Measurements from ENCODE around the gene NCKAP5.

DNA sequence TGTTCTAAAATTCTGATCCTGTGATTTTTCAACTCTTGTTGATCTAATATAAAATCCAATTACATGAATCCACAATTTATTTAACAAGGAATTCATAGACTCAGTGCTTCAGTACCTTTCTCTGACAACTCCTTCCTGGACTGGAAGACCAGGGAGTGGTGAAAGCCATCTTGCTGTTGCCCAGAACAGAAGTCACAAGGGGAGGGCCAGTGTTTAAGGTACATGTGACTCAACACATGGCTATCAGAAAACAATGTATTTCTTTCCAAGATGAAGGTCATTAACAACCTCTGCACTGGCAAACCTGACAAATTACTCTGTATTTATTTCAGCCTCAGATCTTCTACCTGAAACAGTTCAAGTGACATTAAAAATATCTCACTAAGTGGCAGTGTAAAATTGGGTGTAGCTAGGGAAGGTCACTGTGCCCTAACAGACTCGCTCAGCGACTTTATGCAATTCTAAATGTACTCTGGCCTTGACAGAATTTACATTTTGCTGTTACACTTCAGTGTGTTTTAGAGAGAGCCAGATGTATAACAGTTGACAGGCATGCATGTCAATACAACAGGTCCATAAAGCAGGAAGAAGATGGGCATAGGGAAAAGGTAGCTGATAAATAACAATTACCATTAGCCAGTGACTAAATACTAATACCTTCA lies 75.4 kb downstream of the NCKAP5 start:
- TF ChIP-seq, protein P1, sequence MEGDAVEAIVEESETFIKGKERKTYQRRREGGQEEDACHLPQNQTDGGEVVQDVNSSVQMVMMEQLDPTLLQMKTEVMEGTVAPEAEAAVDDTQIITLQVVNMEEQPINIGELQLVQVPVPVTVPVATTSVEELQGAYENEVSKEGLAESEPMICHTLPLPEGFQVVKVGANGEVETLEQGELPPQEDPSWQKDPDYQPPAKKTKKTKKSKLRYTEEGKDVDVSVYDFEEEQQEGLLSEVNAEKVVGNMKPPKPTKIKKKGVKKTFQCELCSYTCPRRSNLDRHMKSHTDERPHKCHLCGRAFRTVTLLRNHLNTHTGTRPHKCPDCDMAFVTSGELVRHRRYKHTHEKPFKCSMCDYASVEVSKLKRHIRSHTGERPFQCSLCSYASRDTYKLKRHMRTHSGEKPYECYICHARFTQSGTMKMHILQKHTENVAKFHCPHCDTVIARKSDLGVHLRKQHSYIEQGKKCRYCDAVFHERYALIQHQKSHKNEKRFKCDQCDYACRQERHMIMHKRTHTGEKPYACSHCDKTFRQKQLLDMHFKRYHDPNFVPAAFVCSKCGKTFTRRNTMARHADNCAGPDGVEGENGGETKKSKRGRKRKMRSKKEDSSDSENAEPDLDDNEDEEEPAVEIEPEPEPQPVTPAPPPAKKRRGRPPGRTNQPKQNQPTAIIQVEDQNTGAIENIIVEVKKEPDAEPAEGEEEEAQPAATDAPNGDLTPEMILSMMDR (IDR thresholded peaks at IDR 0.05) = no peak
- no peak for TF ChIP-seq POLR2A (IDR thresholded peaks at IDR 0.05)
